HepG2 (cell line): ENCODE results near the gene SRP14. TPM values are rescaled to one million over a fixed set of nuclear protein-coding genes. Genes with fewer than 3 reads are reported as not detected.
A peak's percentile ranks its signal among the peaks of the same experiment; 100 is the strongest.

Source experiments
- BRF2 ChIP-seq: sonication (generic); formaldehyde crosslinking; IDR thresholded peaks from 2 replicates; pipeline ENCODE4 v1.8.1; 2022; ENCODE audit warnings: mild to moderate bottlenecking, missing genetic modification reagents
- E2F2 ChIP-seq: sonication (generic); formaldehyde crosslinking; IDR thresholded peaks from 2 replicates; pipeline ENCODE4 v1.4.0; 2020; ENCODE audit warnings: missing genetic modification reagents, borderline replicate concordance
- GMEB1 ChIP-seq: sonication (generic); formaldehyde crosslinking; IDR thresholded peaks from 2 replicates; pipeline ENCODE4 v1.5.1; 2020; ENCODE audit warnings: missing genetic modification reagents, mild to moderate bottlenecking, borderline replicate concordance
- HNF4G ChIP-seq, 2 experiments: sonication (generic) in 1 of 2; formaldehyde crosslinking in 1 of 2; IDR thresholded peaks; 2 replicates each; pipeline versions ENCODE4 v1.4.0 to v1.6.1; 2011 to 2020; ENCODE audit warnings: borderline replicate concordance in 2 of 2, low read depth in 2 of 2, mild to moderate bottlenecking in 2 of 2, low read length in 1 of 2, missing genetic modification reagents in 1 of 2, moderate library complexity in 1 of 2
- IKZF5 ChIP-seq: IDR thresholded peaks from 2 replicates; pipeline ENCODE4 v1.6.1; 2018; ENCODE audit warnings: missing genetic modification reagents, mild to moderate bottlenecking, missing compliant biosample characterization
- KDM4B ChIP-seq: sonication (generic); formaldehyde crosslinking; IDR thresholded peaks from 2 replicates; pipeline ENCODE4 v1.4.0; 2020; ENCODE audit warnings: missing genetic modification reagents
- KLF11 ChIP-seq: IDR thresholded peaks from 2 replicates; pipeline ENCODE4 v1.6.1; 2016; ENCODE audit warnings: missing compliant biosample characterization
- KLF16 ChIP-seq, 2 experiments: sonication (generic) in 1 of 2; formaldehyde crosslinking in 1 of 2; IDR thresholded peaks; 2 replicates each; pipeline versions ENCODE4 v1.6.1 to v1.8.0; 2016 to 2023; ENCODE audit warnings: missing genetic modification reagents in 2 of 2, missing compliant biosample characterization in 1 of 2
- MXD3 ChIP-seq: IDR thresholded peaks from 2 replicates; pipeline ENCODE4 v1.6.1; 2016; ENCODE audit warnings: mild to moderate bottlenecking, missing biosample characterization, missing genetic modification reagents
- RNF2 ChIP-seq: fragments of 450-650 bp; conservative IDR thresholded peaks from 2 replicates; pipeline ENCODE4 v1.6.1; 2016; ENCODE audit warnings: low read depth
- SMARCE1 ChIP-seq: fragments of 450-650 bp; IDR thresholded peaks from 2 replicates; pipeline ENCODE4 v1.6.1; 2017; ENCODE audit warnings: borderline replicate concordance
- SNAPC2 ChIP-seq: sonication (generic); formaldehyde crosslinking; IDR thresholded peaks from 2 replicates; pipeline ENCODE4 v1.8.1; 2022; ENCODE audit warnings: mild to moderate bottlenecking, missing genetic modification reagents
- SNAPC4 ChIP-seq: sonication (generic); formaldehyde crosslinking; IDR thresholded peaks from 2 replicates; pipeline ENCODE4 v1.4.0; 2020; ENCODE audit warnings: mild to moderate bottlenecking, missing genetic modification reagents
- SRY ChIP-seq: sonication (generic); formaldehyde crosslinking; IDR thresholded peaks from 2 replicates; pipeline ENCODE4 v1.8.0; 2022; ENCODE audit warnings: mild to moderate bottlenecking, missing genetic modification reagents
- ZNF251 ChIP-seq: sonication (generic); formaldehyde crosslinking; IDR thresholded peaks from 2 replicates; pipeline ENCODE4 v1.9.0; 2021; ENCODE audit warnings: mild to moderate bottlenecking, missing genetic modification reagents
- ZNF451 ChIP-seq: sonication (generic); formaldehyde crosslinking; IDR thresholded peaks from 2 replicates; pipeline ENCODE4 v1.5.0; 2020; ENCODE audit warnings: mild to moderate bottlenecking, missing genetic modification reagents
- polyA plus RNA-seq, 8 experiments: library from polyadenylated mRNA; depleted of rRNA in 3 of 8; stranded (reverse) in 7 of 8; unstranded in 1 of 8; fragments of >200 nt; fragmentation: Illumina TruSeq in 4 of 8; extraction: Trizol in 4 of 8; gene quantifications; 2 replicates each; pipeline versions ENCODE4 v1.2.1 to v1.2.3, GENCODE V29; 2011 to 2016; ENCODE audit warnings: low read depth in 4 of 8, missing spikeins in 1 of 8, mixed read lengths in 1 of 8; ENCODE audit not compliant: insufficient read depth in 1 of 8
- total RNA-seq, 5 experiments: library from RNA; depleted of rRNA; stranded (reverse); fragments of >200 nt; fragmentation: Illumina TruSeq; extraction: Trizol; gene quantifications; 2 replicates each; pipeline ENCODE4 v1.2.3, GENCODE V29; 2016; ENCODE audit warnings: low read depth in 1 of 5

SRP14 gene
- total and polyA plus RNA-seq, 2 of the 13 experiments (the other 11 are each of a cell fraction or from before 2014, with no cell fraction given), result 208 to 356 TPM

- 0 out of 2 replicates have a peak, but pooled peaks have one; percentile 27 for TF ChIP-seq SNAPC4 (CRISPR knock-in tag)
- TF ChIP-seq ZNF251 (CRISPR knock-in tag), result no peak
- TF ChIP-seq BRF2 (CRISPR knock-in tag), result peak; percentile 44; the same call in 1 of the 2 replicates
- no peak for TF ChIP-seq E2F2 (CRISPR knock-in tag)
- TF ChIP-seq RNF2, result no peak
- peak; percentile 82 for TF ChIP-seq KDM4B (CRISPR knock-in tag)
- TF ChIP-seq SNAPC2, result peak; percentile 91; the same call in 1 of the 2 replicates
- peak; percentile 77 for TF ChIP-seq GMEB1 (CRISPR knock-in tag)
- TF ChIP-seq HNF4G (IDR thresholded peaks at IDR 0.05; ENCODE audit: borderline replicate concordance, low read depth, low read length), result no peak
- TF ChIP-seq HNF4G (CRISPR knock-in tag; IDR thresholded peaks at IDR 0.05; ENCODE audit: borderline replicate concordance, low read depth), result peak; percentile 25; the same call in 1 of the 2 replicates
- no peak for TF ChIP-seq KLF11 (CRISPR knock-in tag)
- TF ChIP-seq MXD3 (CRISPR knock-in tag), result peak; percentile 90
- no peak for TF ChIP-seq ZNF451 (CRISPR knock-in tag)
- TF ChIP-seq SMARCE1, result no peak
- peak; percentile 43; the same call in 1 of the 2 replicates for TF ChIP-seq IKZF5
- peak; percentile 82 for TF ChIP-seq SRY (CRISPR knock-in tag)
- 0 out of 4 replicates have a peak, but pooled peaks of 1 of the 2 experiments have one; percentile 55 for TF ChIP-seq KLF16 (CRISPR knock-in tag; IDR thresholded peaks at IDR 0.05)
These were observed at the start of gene SRP14 (continued) for GRCh38 chr15:40038638-40039543.
